Gastrocnemius medialis (tissue), 4 donors: ENCODE measurements around the gene ASB1. TPM values are rescaled to one million over a fixed set of nuclear protein-coding genes. Genes with fewer than 3 reads are reported as not detected.

Experiments used
- ATAC-seq, 2 donors: fragments of 150-250 bp; one replicate each; pipeline ENCODE4 v1.9.1; 2016
- DNase-seq, 2 donors: peaks; one replicate each; pipeline ENCODE4 v3.0.0-alpha.2; 2019
- H3K27ac ChIP-seq, 4 donors: fragments of 200-600 bp; sonication (generic); 1 replicate in 1 of 4; 2 replicates in 3 of 4; pipeline ENCODE4 v1.5.1; 2016 to 2018; ENCODE audit warnings: mild to moderate bottlenecking in 2 of 4, moderate library complexity in 1 of 4
- H3K27me3 ChIP-seq, 3 donors: fragments of 200-600 bp; sonication (generic) in 2 of 3; 1 replicate in 1 of 3; 2 replicates in 2 of 3; pipeline versions ENCODE4 v1.5.1 to v1.6.0; 2016 to 2019; ENCODE audit warnings: mild to moderate bottlenecking in 1 of 3, moderate library complexity in 1 of 3
- H3K36me3 ChIP-seq, 2 donors: fragments of 200-600 bp; sonication (generic) in 1 of 2; one replicate each; pipeline ENCODE4 v1.5.1; 2017 to 2018
- H3K4me1 ChIP-seq, 2 donors: fragments of 200-600 bp; sonication (generic) in 1 of 2; one replicate each; pipeline ENCODE4 v1.5.1; 2016 to 2017; ENCODE audit warnings: mild to moderate bottlenecking in 2 of 2
- H3K4me3 ChIP-seq, 4 donors: fragments of 200-600 bp; sonication (generic) in 3 of 4; 1 replicate in 1 of 4; 2 replicates in 3 of 4; pipeline ENCODE4 v1.5.1; 2016 to 2019; ENCODE audit warnings: mild to moderate bottlenecking in 2 of 4
- H3K9me3 ChIP-seq, 3 donors: fragments of 200-600 bp; sonication (generic) in 2 of 3; 1 replicate in 1 of 3; 2 replicates in 2 of 3; pipeline ENCODE4 v1.5.1; 2016 to 2019
- CTCF ChIP-seq, 5 experiments: fragments of 450-650 bp in 3 of 5; fragments of 200-600 bp in 2 of 5; sonication (generic) in 2 of 5; IDR thresholded peaks in 4 of 5; conservative IDR thresholded peaks in 1 of 5; 1 replicate in 4 of 5; 2 replicates in 1 of 5; pipeline ENCODE4 v1.5.1; 2016 to 2019; ENCODE audit warnings: antibody characterized with exemption in 5 of 5, mild to moderate bottlenecking in 3 of 5, moderate library complexity in 3 of 5
- POLR2A ChIP-seq, 2 donors: fragments of 450-650 bp; IDR thresholded peaks; one replicate each; pipeline ENCODE4 v1.6.1; 2017; ENCODE audit warnings: antibody characterized with exemption in 2 of 2, mild to moderate bottlenecking in 2 of 2, moderate library complexity in 2 of 2
- in situ Hi-C, 4 donors: fragments of 200-750 bp; cut with MboI; loops; one replicate each; pipeline versions ENCODE4 v1.15.0 to v1.8.0; 2017; ENCODE audit warnings: low sequenced_read_pairs in 4 of 4
- intact Hi-C: fragments of 100-400 bp; cut with DNase I; formaldehyde crosslinking; loops from one replicate; pipeline ENCODE4 v1.15.1; 2023; ENCODE audit warnings: low total_unique reads
- total RNA-seq, 4 donors: library from RNA; depleted of rRNA; stranded (reverse); fragments of >200 nt; gene quantifications; one replicate each; pipeline versions ENCODE4 v1.1.0 to v1.2.3, GENCODE V29; 2016

The ASB1 gene
- total RNA-seq, 4 donors from 2014 or later = 17.1 to 33.6 (median 26.3) TPM

GRCh38 chr2:238421695-238422035 is 5.1 kb upstream of the ASB1 start:
- Histone ChIP-seq H3K27me3 (no peaks in the 10 kb centered on the region), H3K4me3 (no peak overlapping the region), H3K36me3 (no peaks in the 10 kb centered on the region), H3K27ac (no peak overlapping the region), H3K9me3 (no peaks in the 10 kb centered on the region), H3K4me1 (peaks cover 18 to 21% of the 10 kb centered on the region in 2 donors)
- TF ChIP-seq CTCF (IDR thresholded peaks at IDR 0.05 in 4 of 5, conservative IDR thresholded peaks at IDR 0.05 in 1 of 5) = no peak
- no peak for TF ChIP-seq POLR2A (IDR thresholded peaks at IDR 0.05)
- intact Hi-C loops (no loop called here), in situ Hi-C loops (no loop called here)
- ATAC-seq (no peak), DNase-seq (no peak)

- in situ Hi-C loops (no loop called here), intact Hi-C loops (no loop called here)
- no peak for ATAC-seq
- peaks cover 18 to 21% of the 10 kb centered on the region in 2 donors for H3K4me1 ChIP-seq
- H3K27ac ChIP-seq = no peak overlapping the region
- H3K4me3 ChIP-seq = no peak overlapping the region
- DNase-seq = no peak
- TF ChIP-seq POLR2A (IDR thresholded peaks at IDR 0.05) (no peak), CTCF (IDR thresholded peaks at IDR 0.05 in 4 of 5, conservative IDR thresholded peaks at IDR 0.05 in 1 of 5) (no peak)
- H3K27me3 ChIP-seq = no peaks in the 10 kb centered on the region
- H3K9me3 ChIP-seq = no peaks in the 10 kb centered on the region
- no peaks in the 10 kb centered on the region for H3K36me3 ChIP-seq
These were observed 4.4 kb upstream of the ASB1 start for GRCh38 chr2:238422285-238422684.

GRCh38 chr2:238422940-238423339 is 3.8 kb upstream of the ASB1 start:
- ATAC-seq (no peak), DNase-seq (no peak)
- Histone ChIP-seq H3K27ac (no peak overlapping the region), H3K36me3 (no peaks in the 10 kb centered on the region), H3K4me3 (no peak overlapping the region), H3K27me3 (no peaks in the 10 kb centered on the region), H3K4me1 (peaks cover 22 to 28% of the 10 kb centered on the region in 2 donors), H3K9me3 (no peaks in the 10 kb centered on the region)
- intact Hi-C loops = no loop called here
- no peak for TF ChIP-seq CTCF (IDR thresholded peaks at IDR 0.05 in 4 of 5, conservative IDR thresholded peaks at IDR 0.05 in 1 of 5)
- no peak for TF ChIP-seq POLR2A (IDR thresholded peaks at IDR 0.05)
- in situ Hi-C loops = no loop called here

GRCh38 chr2:238423561-238424312 is 3.0 kb upstream of the ASB1 start:
- intact Hi-C loops = no loop called here
- Histone ChIP-seq H3K4me1 (peaks cover 18 to 25% of the 10 kb centered on the region in 2 donors), H3K27me3 (no peaks in the 10 kb centered on the region), H3K27ac (no peak overlapping the region), H3K9me3 (no peaks in the 10 kb centered on the region), H3K4me3 (no peak overlapping the region), H3K36me3 (no peaks in the 10 kb centered on the region)
- TF ChIP-seq POLR2A (IDR thresholded peaks at IDR 0.05) (no peak), CTCF (IDR thresholded peaks at IDR 0.05 in 4 of 5, conservative IDR thresholded peaks at IDR 0.05 in 1 of 5) (no peak)
- DNase-seq (no peak), ATAC-seq (no peak)
- in situ Hi-C loops = no loop called here

GRCh38 chr2:238424313-238424700 is 2.4 kb upstream of the ASB1 start:
- ATAC-seq (no peak), DNase-seq (no peak)
- H3K27ac ChIP-seq = no peak overlapping the region
- intact Hi-C loops = no loop called here
- H3K36me3 ChIP-seq = no peaks in the 10 kb centered on the region
- H3K4me3 ChIP-seq = no peak overlapping the region
- H3K4me1 ChIP-seq = peaks cover 18 to 25% of the 10 kb centered on the region in 2 donors
- H3K27me3 ChIP-seq = no peaks in the 10 kb centered on the region
- no peaks in the 10 kb centered on the region for H3K9me3 ChIP-seq
- in situ Hi-C loops = no loop called here
- no peak for TF ChIP-seq POLR2A (IDR thresholded peaks at IDR 0.05)
- TF ChIP-seq CTCF (IDR thresholded peaks at IDR 0.05 in 4 of 5, conservative IDR thresholded peaks at IDR 0.05 in 1 of 5) = no peak
